ENCODE data around the gene KANK4.

Gene KANK4

GRCh38 chr1:62358665-62359373 is 39.6 kb upstream of the KANK4 start:
- H3K27ac ChIP-seq, result no peak overlapping the region
- no peaks in the 10 kb centered on the region for H3K36me3 ChIP-seq (ENCODE audit: insufficient read depth, low read length)
- DNase-seq (ENCODE audit: low read depth, low spot score), result no peak
- H3K9ac ChIP-seq (ENCODE audit: insufficient read length), result no peak overlapping the region
- no peak overlapping the region for H3K4me3 ChIP-seq
- TF ChIP-seq POLR2AphosphoS5 (IDR thresholded peaks at IDR 0.05; ENCODE audit: borderline replicate concordance, low read depth, low read length) (no peak), EZH2 (IDR thresholded peaks at IDR 0.05) (no peak), FOXP2 (optimal IDR thresholded peaks at IDR 0.05; ENCODE audit: control extremely low read depth, extremely low read length, insufficient read depth) (no peak)
- H3K9me3 ChIP-seq (ENCODE audit: low read depth, low read length), result no peaks in the 10 kb centered on the region

GRCh38 chr1:62357916-62358315 is 38.7 kb upstream of the KANK4 start:
- no peak overlapping the region for H3K9ac ChIP-seq (ENCODE audit: insufficient read length)
- no peaks in the 10 kb centered on the region for H3K9me3 ChIP-seq (ENCODE audit: low read depth, low read length)
- H3K27ac ChIP-seq, result no peak overlapping the region
- no peak overlapping the region for H3K4me3 ChIP-seq
- TF ChIP-seq POLR2AphosphoS5 (IDR thresholded peaks at IDR 0.05; ENCODE audit: borderline replicate concordance, low read depth, low read length), result no peak
- no peak for TF ChIP-seq EZH2 (IDR thresholded peaks at IDR 0.05)
- no peak for TF ChIP-seq FOXP2 (optimal IDR thresholded peaks at IDR 0.05; ENCODE audit: control extremely low read depth, extremely low read length, insufficient read depth)
- no peak for DNase-seq (ENCODE audit: low read depth, low spot score)
- no peaks in the 10 kb centered on the region for H3K36me3 ChIP-seq (ENCODE audit: insufficient read depth, low read length)

GRCh38 chr1:62356257-62356835 is 37.1 kb upstream of the KANK4 start:
- Histone ChIP-seq H3K4me3 (no peak overlapping the region), H3K36me3 (ENCODE audit: insufficient read depth, low read length) (no peaks in the 10 kb centered on the region), H3K9me3 (ENCODE audit: low read depth, low read length) (no peaks in the 10 kb centered on the region), H3K27ac (no peak overlapping the region), H3K9ac (ENCODE audit: insufficient read length) (no peak overlapping the region)
- DNase-seq (ENCODE audit: low read depth, low spot score), result no peak
- TF ChIP-seq FOXP2 (optimal IDR thresholded peaks at IDR 0.05; ENCODE audit: control extremely low read depth, extremely low read length, insufficient read depth) (no peak), POLR2AphosphoS5 (IDR thresholded peaks at IDR 0.05; ENCODE audit: borderline replicate concordance, low read depth, low read length) (no peak), EZH2 (IDR thresholded peaks at IDR 0.05) (no peak)

GRCh38 chr1:62355095-62355494 is 35.9 kb upstream of the KANK4 start:
- H3K4me3 ChIP-seq, result no peak overlapping the region
- no peaks in the 10 kb centered on the region for H3K36me3 ChIP-seq (ENCODE audit: insufficient read depth, low read length)
- no peak overlapping the region for H3K27ac ChIP-seq
- H3K9me3 ChIP-seq (ENCODE audit: low read depth, low read length), result no peaks in the 10 kb centered on the region
- no peak for DNase-seq (ENCODE audit: low read depth, low spot score)
- no peak for TF ChIP-seq EZH2 (IDR thresholded peaks at IDR 0.05)
- no peak for TF ChIP-seq FOXP2 (optimal IDR thresholded peaks at IDR 0.05; ENCODE audit: control extremely low read depth, extremely low read length, insufficient read depth)
- no peak for TF ChIP-seq POLR2AphosphoS5 (IDR thresholded peaks at IDR 0.05; ENCODE audit: borderline replicate concordance, low read depth, low read length)
- H3K9ac ChIP-seq (ENCODE audit: insufficient read length), result no peak overlapping the region

GRCh38 chr1:62353853-62354252 is 34.6 kb upstream of the KANK4 start:
- Histone ChIP-seq H3K9me3 (ENCODE audit: low read depth, low read length) (no peaks in the 10 kb centered on the region), H3K36me3 (ENCODE audit: insufficient read depth, low read length) (no peaks in the 10 kb centered on the region), H3K27ac (no peak overlapping the region), H3K4me3 (no peak overlapping the region), H3K9ac (ENCODE audit: insufficient read length) (no peak overlapping the region)
- DNase-seq (ENCODE audit: low read depth, low spot score), result no peak
- TF ChIP-seq FOXP2 (optimal IDR thresholded peaks at IDR 0.05; ENCODE audit: control extremely low read depth, extremely low read length, insufficient read depth) (no peak), EZH2 (IDR thresholded peaks at IDR 0.05) (no peak), POLR2AphosphoS5 (IDR thresholded peaks at IDR 0.05; ENCODE audit: borderline replicate concordance, low read depth, low read length) (no peak)

GRCh38 chr1:62352387-62352786 is 33.2 kb upstream of the KANK4 start:
- Histone ChIP-seq H3K4me3 (no peak overlapping the region), H3K9me3 (ENCODE audit: low read depth, low read length) (no peaks in the 10 kb centered on the region), H3K9ac (ENCODE audit: insufficient read length) (no peak overlapping the region), H3K36me3 (ENCODE audit: insufficient read depth, low read length) (no peaks in the 10 kb centered on the region), H3K27ac (no peak overlapping the region)
- TF ChIP-seq EZH2 (IDR thresholded peaks at IDR 0.05) (no peak), POLR2AphosphoS5 (IDR thresholded peaks at IDR 0.05; ENCODE audit: borderline replicate concordance, low read depth, low read length) (no peak), FOXP2 (optimal IDR thresholded peaks at IDR 0.05; ENCODE audit: control extremely low read depth, extremely low read length, insufficient read depth) (no peak)
- DNase-seq (ENCODE audit: low read depth, low spot score), result no peak

- Histone ChIP-seq H3K4me3 (no peak overlapping the region), H3K36me3 (ENCODE audit: insufficient read depth, low read length) (no peaks in the 10 kb centered on the region), H3K27ac (no peak overlapping the region), H3K9ac (ENCODE audit: insufficient read length) (no peak overlapping the region), H3K9me3 (ENCODE audit: low read depth, low read length) (no peaks in the 10 kb centered on the region)
- DNase-seq (ENCODE audit: low read depth, low spot score), result no peak
- no peak for TF ChIP-seq FOXP2 (optimal IDR thresholded peaks at IDR 0.05; ENCODE audit: control extremely low read depth, extremely low read length, insufficient read depth)
- TF ChIP-seq POLR2AphosphoS5 (IDR thresholded peaks at IDR 0.05; ENCODE audit: borderline replicate concordance, low read depth, low read length), result no peak
- TF ChIP-seq EZH2 (IDR thresholded peaks at IDR 0.05), result no peak
Observed at GRCh38 chr1:62349470-62350233, 30.4 kb upstream of the KANK4 start.

GRCh38 chr1:62346886-62347285 is 27.7 kb upstream of the KANK4 start:
- H3K4me3 ChIP-seq, result no peak overlapping the region
- no peaks in the 10 kb centered on the region for H3K36me3 ChIP-seq (ENCODE audit: insufficient read depth, low read length)
- no peak overlapping the region for H3K9ac ChIP-seq (ENCODE audit: insufficient read length)
- H3K27ac ChIP-seq, result no peak overlapping the region
- no peak for DNase-seq (ENCODE audit: low read depth, low spot score)
- H3K9me3 ChIP-seq (ENCODE audit: low read depth, low read length), result no peaks in the 10 kb centered on the region
- TF ChIP-seq FOXP2 (optimal IDR thresholded peaks at IDR 0.05; ENCODE audit: control extremely low read depth, extremely low read length, insufficient read depth) (no peak), EZH2 (IDR thresholded peaks at IDR 0.05) (no peak), POLR2AphosphoS5 (IDR thresholded peaks at IDR 0.05; ENCODE audit: borderline replicate concordance, low read depth, low read length) (no peak)

All from SK-N-MC (cell line).